Ascending aorta (tissue), 2 donors: ENCODE measurements around the gene HSD17B2. TPM values are rescaled to one million over a fixed set of nuclear protein-coding genes. Genes with fewer than 3 reads are reported as not detected.
"Not testable (repeated sequence)": the region's sequence is repeated elsewhere in the genome, so short reads cannot be mapped to it uniquely, and the experiment has no call there.

Source experiments
- DNase-seq, 2 donors: peaks; one replicate each; pipeline ENCODE4 v3.0.0-alpha.2; 2019; ENCODE audit warnings: low spot score in 2 of 2
- H3K27ac ChIP-seq, 2 donors: fragments of 200-600 bp; sonication (generic); one replicate each; pipeline ENCODE4 v1.5.1; 2016 to 2017; ENCODE audit warnings: mild to moderate bottlenecking in 1 of 2
- H3K27me3 ChIP-seq: fragments of 200-600 bp; sonication (generic); one replicate; pipeline ENCODE4 v1.5.1; 2017
- H3K36me3 ChIP-seq, 2 donors: fragments of 200-600 bp; sonication (generic); one replicate each; pipeline ENCODE4 v1.5.1; 2016
- H3K4me1 ChIP-seq, 2 donors: fragments of 200-600 bp; sonication (generic); one replicate each; pipeline ENCODE4 v1.5.1; 2016 to 2017; ENCODE audit warnings: mild to moderate bottlenecking in 1 of 2
- H3K4me3 ChIP-seq, 2 donors: fragments of 200-600 bp; sonication (generic); one replicate each; pipeline ENCODE4 v1.5.1; 2016 to 2017; ENCODE audit warnings: mild to moderate bottlenecking in 1 of 2
- H3K9me3 ChIP-seq, 2 donors: fragments of 200-600 bp; sonication (generic); one replicate each; pipeline ENCODE4 v1.5.1; 2016
- CTCF ChIP-seq, 3 experiments: fragments of 200-600 bp in 2 of 3; fragments of 450-650 bp in 1 of 3; sonication (generic) in 2 of 3; IDR thresholded peaks; one replicate each; pipeline ENCODE4 v1.5.1; 2016 to 2019; ENCODE audit warnings: antibody characterized with exemption in 3 of 3, mild to moderate bottlenecking in 1 of 3, moderate library complexity in 1 of 3
- intact Hi-C: fragments of 100-400 bp; cut with DNase I; formaldehyde crosslinking; loops from one replicate; pipeline ENCODE4 v1.15.1; 2023
- total RNA-seq: library from RNA; depleted of rRNA; stranded (reverse); fragments of >200 nt; gene quantifications from one replicate; pipeline ENCODE4 v1.1.0, GENCODE V29; 2016

HSD17B2 gene
- total RNA-seq, 1 donor from 2014 or later: not detected

GRCh38 chr16:82105107-82105506 is 70.1 kb downstream of the HSD17B2 start:
- no peak for TF ChIP-seq CTCF (IDR thresholded peaks at IDR 0.05)
- no peak for DNase-seq
- Histone ChIP-seq H3K9me3 (no peaks in the 10 kb centered on the region), H3K27me3 (no peaks in the 10 kb centered on the region), H3K4me1 (no peaks in the 10 kb centered on the region), H3K27ac (no peak overlapping the region), H3K36me3 (no peaks in the 10 kb centered on the region), H3K4me3 (no peak overlapping the region)
- intact Hi-C loops: no loop called here

DNA sequence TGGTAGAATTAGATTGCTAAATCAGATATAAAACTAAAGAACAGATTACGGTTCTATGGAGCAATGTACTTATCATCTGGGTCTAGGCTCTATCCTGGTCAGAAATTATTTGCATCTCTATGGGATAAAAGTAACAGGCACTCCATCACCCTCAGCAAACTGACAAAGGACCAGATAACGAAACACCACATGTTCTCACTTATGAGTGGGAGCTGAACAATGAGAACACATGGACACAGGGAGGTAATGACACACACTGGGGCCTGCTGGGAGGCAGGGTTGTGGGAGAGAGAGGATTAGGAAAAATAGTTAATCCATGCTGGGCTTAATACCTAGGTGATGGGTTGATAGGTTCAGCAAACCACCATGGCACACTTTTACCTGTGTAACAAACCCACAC is 73.0 kb downstream of the HSD17B2 start:
- H3K36me3 ChIP-seq: no peaks in the 10 kb centered on the region
- intact Hi-C loops: no loop called here
- no peak overlapping the region for H3K4me3 ChIP-seq
- no peaks in the 10 kb centered on the region for H3K27me3 ChIP-seq
- H3K4me1 ChIP-seq: no peaks in the 10 kb centered on the region
- H3K27ac ChIP-seq: no peak overlapping the region
- no peaks in the 10 kb centered on the region for H3K9me3 ChIP-seq
- TF ChIP-seq CTCF (IDR thresholded peaks at IDR 0.05): no peak
- no peak for DNase-seq

DNA sequence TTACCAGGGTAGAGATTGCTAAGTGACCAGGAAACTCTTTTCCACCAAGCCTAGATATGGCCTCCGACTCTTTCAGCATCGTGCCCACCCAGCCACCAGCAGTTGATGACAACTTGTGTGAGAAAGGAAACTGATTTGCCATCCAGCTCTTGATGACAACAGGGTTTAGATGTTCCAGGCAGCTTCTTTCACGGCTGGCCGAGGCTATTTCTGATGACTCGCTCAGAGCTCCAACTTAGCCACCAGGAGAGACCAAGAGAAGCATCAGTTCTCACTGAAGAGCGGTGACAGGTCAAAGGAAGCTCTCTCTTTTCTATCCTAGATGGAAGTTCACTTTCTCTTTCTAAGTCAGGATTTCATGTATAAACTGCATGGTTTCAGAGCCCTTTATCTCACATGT is 73.7 kb downstream of the HSD17B2 start:
- H3K36me3 ChIP-seq: no peaks in the 10 kb centered on the region
- no peaks in the 10 kb centered on the region for H3K4me1 ChIP-seq
- H3K4me3 ChIP-seq: no peak overlapping the region
- H3K27me3 ChIP-seq: no peaks in the 10 kb centered on the region
- no peak for TF ChIP-seq CTCF (IDR thresholded peaks at IDR 0.05)
- no peaks in the 10 kb centered on the region for H3K9me3 ChIP-seq
- no peak for DNase-seq
- H3K27ac ChIP-seq: no peak overlapping the region
- intact Hi-C loops: no loop called here

DNA sequence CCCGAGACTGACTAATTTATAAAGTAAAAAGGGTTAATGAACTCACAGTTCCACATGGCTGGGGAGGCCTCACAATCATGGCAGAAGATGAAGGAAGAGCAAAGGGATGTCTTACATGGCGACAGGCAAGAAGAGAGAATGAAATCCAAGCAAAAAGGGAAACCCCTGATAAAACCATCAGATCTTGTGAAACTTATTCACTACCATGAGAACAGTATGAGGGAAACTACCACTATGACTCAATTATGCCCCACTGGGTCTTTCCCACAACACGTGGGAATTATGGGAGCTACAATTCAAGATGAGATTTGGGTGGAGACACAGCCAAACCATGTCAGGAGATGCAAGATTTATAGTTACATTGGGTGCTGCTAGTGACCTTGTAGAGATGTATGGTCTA is 74.2 kb downstream of the HSD17B2 start:
- H3K9me3 ChIP-seq, H3K36me3 ChIP-seq, H3K4me3 ChIP-seq, H3K27me3 ChIP-seq, intact Hi-C loops, H3K27ac ChIP-seq, DNase-seq, H3K4me1 ChIP-seq: not testable (repeated sequence)

DNA sequence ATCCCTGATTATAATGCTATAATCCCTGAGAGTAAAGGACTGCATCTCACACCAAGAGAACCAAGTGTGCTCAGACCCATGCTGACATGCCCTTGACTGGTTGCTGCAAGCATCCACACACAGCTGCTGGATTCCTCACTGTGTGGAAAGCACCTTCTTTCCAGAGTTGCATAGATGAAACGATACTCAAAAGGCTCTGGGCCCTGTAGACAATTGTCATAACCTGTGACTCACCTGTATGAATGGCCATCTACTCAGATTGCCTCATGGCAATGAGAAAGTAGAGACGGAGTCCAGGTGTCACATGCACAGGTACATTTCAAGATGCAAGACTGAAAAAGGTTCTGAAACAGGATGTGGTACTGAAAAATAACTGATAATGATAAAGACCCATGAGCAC is 76.9 kb downstream of the HSD17B2 start:
- Histone ChIP-seq H3K27me3 (no peaks in the 10 kb centered on the region), H3K27ac (no peak overlapping the region), H3K4me1 (no peaks in the 10 kb centered on the region), H3K36me3 (no peaks in the 10 kb centered on the region), H3K4me3 (no peak overlapping the region), H3K9me3 (no peaks in the 10 kb centered on the region)
- no peak for DNase-seq
- TF ChIP-seq CTCF (IDR thresholded peaks at IDR 0.05): no peak
- intact Hi-C loops: no loop called here

DNA sequence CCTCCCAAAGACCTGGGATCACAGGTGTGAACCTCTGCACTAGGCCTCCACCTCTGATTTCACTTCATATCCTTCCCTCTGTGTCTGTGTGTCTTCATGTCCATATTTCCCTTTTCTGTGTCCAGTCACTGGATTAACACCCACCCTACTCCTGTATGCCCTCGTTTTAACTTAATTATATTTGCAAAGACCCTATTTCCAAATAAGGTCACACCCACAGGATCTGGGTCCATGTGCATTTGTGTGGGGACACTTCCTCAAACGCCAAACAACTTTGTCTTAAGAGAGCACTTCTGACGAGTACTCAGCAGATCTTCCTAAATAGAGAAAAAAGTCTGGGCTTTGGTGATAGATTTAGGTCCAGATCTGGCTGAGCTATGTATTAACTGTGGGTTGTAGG is 78.7 kb downstream of the HSD17B2 start:
- Histone ChIP-seq H3K9me3 (no peaks in the 10 kb centered on the region), H3K4me3 (no peak overlapping the region), H3K4me1 (no peaks in the 10 kb centered on the region), H3K27me3 (no peaks in the 10 kb centered on the region), H3K36me3 (no peaks in the 10 kb centered on the region), H3K27ac (no peak overlapping the region)
- intact Hi-C loops: no loop called here
- no peak for TF ChIP-seq CTCF (IDR thresholded peaks at IDR 0.05)
- no peak for DNase-seq
